Progenitor cell of endocrine pancreas (in vitro differentiated cells): Measurements from ENCODE around the gene SPG11. TPM values are rescaled to one million over a fixed set of nuclear protein-coding genes. Genes with fewer than 3 reads are reported as not detected.
A peak's percentile ranks its signal among the peaks of the same experiment; 100 is the strongest.
"Not testable (repeated sequence)": the region's sequence is repeated elsewhere in the genome, so short reads cannot be mapped to it uniquely, and the experiment has no call there.

Experiments
- DNase-seq: peaks from one replicate; pipeline ENCODE4 v3.0.0; 2021; ENCODE audit warnings: low spot score; ENCODE audit not compliant: unreplicated experiment
- H3K27ac Mint-ChIP-seq: 2 replicates; pipeline ENCODE4 v1.8.0; 2021; ENCODE audit warnings: mild to moderate bottlenecking, moderate library complexity, mixed read lengths
- H3K27me3 Mint-ChIP-seq: 2 replicates; pipeline ENCODE4 v1.8.0; 2021; ENCODE audit warnings: mixed read lengths
- H3K36me3 Mint-ChIP-seq: 2 replicates; pipeline ENCODE4 v1.8.0; 2022; ENCODE audit warnings: mixed read lengths; ENCODE audit not compliant: insufficient read depth
- H3K4me1 Mint-ChIP-seq: 2 replicates; pipeline ENCODE4 v1.8.0; 2021; ENCODE audit warnings: low read depth, mixed read lengths
- H3K4me3 Mint-ChIP-seq: 2 replicates; pipeline ENCODE4 v1.8.0; 2021; ENCODE audit warnings: low read depth, mild to moderate bottlenecking, moderate library complexity, mixed read lengths
- H3K9me3 Mint-ChIP-seq: 2 replicates; pipeline ENCODE4 v1.8.0; 2021; ENCODE audit warnings: low read depth, mixed read lengths
- CTCF ChIP-seq: fragments of 200-600 bp; sonication (generic); IDR thresholded peaks from one replicate; pipeline ENCODE4 v1.5.0; 2021; ENCODE audit warnings: antibody characterized with exemption, mild to moderate bottlenecking; ENCODE audit not compliant: unreplicated experiment
- total RNA-seq: library from RNA; stranded (reverse); gene quantifications from 2 replicates; pipeline ENCODE4 v1.2.1, GENCODE V29; 2021

The SPG11 gene
- total RNA-seq, 1 donor from 2014 or later: 96.4 TPM

GRCh38 chr15:44569316-44569715 is 94.1 kb downstream of the SPG11 start:
- Mint-ChIP-seq H3K36me3 (peaks cover 33% of the 10 kb centered on the region), H3K27ac (peak overlapping the region; percentile 75), H3K9me3 (peaks cover 13% of the 10 kb centered on the region), H3K27me3 (no peaks in the 10 kb centered on the region), H3K4me1 (no peaks in the 10 kb centered on the region), H3K4me3 (no peak overlapping the region)
- no peak for DNase-seq
- TF ChIP-seq CTCF: no peak

- H3K4me1 Mint-ChIP-seq: no peaks in the 10 kb centered on the region
- no peaks in the 10 kb centered on the region for H3K27me3 Mint-ChIP-seq
- peaks cover 13% of the 10 kb centered on the region for H3K9me3 Mint-ChIP-seq
- no peak for DNase-seq
- no peak overlapping the region for H3K4me3 Mint-ChIP-seq
- no peak for TF ChIP-seq CTCF
- no peak overlapping the region for H3K27ac Mint-ChIP-seq
- peaks cover 42% of the 10 kb centered on the region for H3K36me3 Mint-ChIP-seq
Observed at GRCh38 chr15:44568338-44568737, 95.1 kb downstream of the SPG11 start.

GRCh38 chr15:44566155-44566540 is 97.3 kb downstream of the SPG11 start:
- no peak overlapping the region for H3K4me3 Mint-ChIP-seq
- H3K27ac Mint-ChIP-seq: no peak overlapping the region
- H3K27me3 Mint-ChIP-seq: no peaks in the 10 kb centered on the region
- DNase-seq: no peak
- peaks cover 13% of the 10 kb centered on the region for H3K9me3 Mint-ChIP-seq
- peaks cover 50% of the 10 kb centered on the region for H3K36me3 Mint-ChIP-seq
- no peaks in the 10 kb centered on the region for H3K4me1 Mint-ChIP-seq
- TF ChIP-seq CTCF: no peak

- Mint-ChIP-seq H3K4me3 (no peak overlapping the region), H3K9me3 (peaks cover 13% of the 10 kb centered on the region), H3K27me3 (no peaks in the 10 kb centered on the region), H3K36me3 (peaks cover 52% of the 10 kb centered on the region), H3K27ac (no peak overlapping the region), H3K4me1 (no peaks in the 10 kb centered on the region)
- no peak for DNase-seq
- no peak for TF ChIP-seq CTCF
Observed at GRCh38 chr15:44565387-44566154, 97.9 kb downstream of the SPG11 start.

- not testable (repeated sequence) for H3K27me3 Mint-ChIP-seq, DNase-seq, H3K4me1 Mint-ChIP-seq, H3K9me3 Mint-ChIP-seq, H3K4me3 Mint-ChIP-seq, H3K27ac Mint-ChIP-seq
- peaks cover 49% of the 10 kb centered on the region for H3K36me3 Mint-ChIP-seq
Observed at GRCh38 chr15:44560926-44561325, 102.5 kb downstream of the SPG11 start.
